Measurements from ENCODE around the gene LSP1. TPM values are rescaled to one million over a fixed set of nuclear protein-coding genes. Genes with fewer than 3 reads are reported as not detected.

LSP1 gene
- total RNA-seq, 1 experiment from 2014 or later: 0.90 TPM

- in situ Hi-C loops (cut with HindIII; ENCODE audit: low pct_unique_long_range_greater_than_20kb, low sequenced_read_pairs): no loop called here
- Histone ChIP-seq H3K4me1 (ENCODE audit: control insufficient read depth, insufficient read depth, low read length) (no peaks in the 10 kb centered on the region; the same call in 1 of the 2 replicates), H3K36me3 (ENCODE audit: control insufficient read depth, insufficient read depth, low read length) (no peaks in the 10 kb centered on the region), H3K4me3 (ENCODE audit: low read depth in 2 of 2, low read length in 2 of 2) (no peak overlapping the region), H3K27ac (ENCODE audit: low read length) (no peak overlapping the region), H3K27me3 (ENCODE audit: control insufficient read depth, insufficient read depth, low read length) (no peaks in the 10 kb centered on the region), H3K9me3 (ENCODE audit: control insufficient read depth, insufficient read depth, low read depth, low read length) (no peaks in the 10 kb centered on the region)
- ChIA-PET CTCF (interaction anchor here (1.0 kb wide), 1 partner anchor 58 kb away, joined by 3 read pairs; no protein-coding TSS in a partner anchor), POLR2A (no interaction called here)
- TF ChIP-seq, protein P1, sequence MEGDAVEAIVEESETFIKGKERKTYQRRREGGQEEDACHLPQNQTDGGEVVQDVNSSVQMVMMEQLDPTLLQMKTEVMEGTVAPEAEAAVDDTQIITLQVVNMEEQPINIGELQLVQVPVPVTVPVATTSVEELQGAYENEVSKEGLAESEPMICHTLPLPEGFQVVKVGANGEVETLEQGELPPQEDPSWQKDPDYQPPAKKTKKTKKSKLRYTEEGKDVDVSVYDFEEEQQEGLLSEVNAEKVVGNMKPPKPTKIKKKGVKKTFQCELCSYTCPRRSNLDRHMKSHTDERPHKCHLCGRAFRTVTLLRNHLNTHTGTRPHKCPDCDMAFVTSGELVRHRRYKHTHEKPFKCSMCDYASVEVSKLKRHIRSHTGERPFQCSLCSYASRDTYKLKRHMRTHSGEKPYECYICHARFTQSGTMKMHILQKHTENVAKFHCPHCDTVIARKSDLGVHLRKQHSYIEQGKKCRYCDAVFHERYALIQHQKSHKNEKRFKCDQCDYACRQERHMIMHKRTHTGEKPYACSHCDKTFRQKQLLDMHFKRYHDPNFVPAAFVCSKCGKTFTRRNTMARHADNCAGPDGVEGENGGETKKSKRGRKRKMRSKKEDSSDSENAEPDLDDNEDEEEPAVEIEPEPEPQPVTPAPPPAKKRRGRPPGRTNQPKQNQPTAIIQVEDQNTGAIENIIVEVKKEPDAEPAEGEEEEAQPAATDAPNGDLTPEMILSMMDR (IDR thresholded peaks at IDR 0.05): no peak
- no peak for TF ChIP-seq POLR2AphosphoS5 (IDR thresholded peaks at IDR 0.05; ENCODE audit: low read depth, low read length)
- TF ChIP-seq SIN3A (IDR thresholded peaks at IDR 0.05; ENCODE audit: borderline replicate concordance, insufficient read depth, low read depth, low read length): no peak
- no peak for TF ChIP-seq TCF7L2 (IDR thresholded peaks at IDR 0.05; ENCODE audit: low read depth, low read length)
- no peak for TF ChIP-seq REST (IDR thresholded peaks at IDR 0.05; ENCODE audit: insufficient read depth in 1 of 2, low read depth in 2 of 2, low read length in 1 of 2)
- intact Hi-C loops (cut with micrococcal nuclease; ENCODE audit: unreplicated experiment): loop anchor here (2.0 kb wide), 1 partner anchor 24 kb away; no protein-coding TSS in a partner anchor
- ATAC-seq (no peak), DNase-seq (ENCODE audit: low read depth, low spot score) (no peak)
- BruUV-seq (replicated peaks): no TSS peak
Observed at GRCh38 chr11:1934335-1935155, 81.7 kb downstream of the LSP1 start.

DNA sequence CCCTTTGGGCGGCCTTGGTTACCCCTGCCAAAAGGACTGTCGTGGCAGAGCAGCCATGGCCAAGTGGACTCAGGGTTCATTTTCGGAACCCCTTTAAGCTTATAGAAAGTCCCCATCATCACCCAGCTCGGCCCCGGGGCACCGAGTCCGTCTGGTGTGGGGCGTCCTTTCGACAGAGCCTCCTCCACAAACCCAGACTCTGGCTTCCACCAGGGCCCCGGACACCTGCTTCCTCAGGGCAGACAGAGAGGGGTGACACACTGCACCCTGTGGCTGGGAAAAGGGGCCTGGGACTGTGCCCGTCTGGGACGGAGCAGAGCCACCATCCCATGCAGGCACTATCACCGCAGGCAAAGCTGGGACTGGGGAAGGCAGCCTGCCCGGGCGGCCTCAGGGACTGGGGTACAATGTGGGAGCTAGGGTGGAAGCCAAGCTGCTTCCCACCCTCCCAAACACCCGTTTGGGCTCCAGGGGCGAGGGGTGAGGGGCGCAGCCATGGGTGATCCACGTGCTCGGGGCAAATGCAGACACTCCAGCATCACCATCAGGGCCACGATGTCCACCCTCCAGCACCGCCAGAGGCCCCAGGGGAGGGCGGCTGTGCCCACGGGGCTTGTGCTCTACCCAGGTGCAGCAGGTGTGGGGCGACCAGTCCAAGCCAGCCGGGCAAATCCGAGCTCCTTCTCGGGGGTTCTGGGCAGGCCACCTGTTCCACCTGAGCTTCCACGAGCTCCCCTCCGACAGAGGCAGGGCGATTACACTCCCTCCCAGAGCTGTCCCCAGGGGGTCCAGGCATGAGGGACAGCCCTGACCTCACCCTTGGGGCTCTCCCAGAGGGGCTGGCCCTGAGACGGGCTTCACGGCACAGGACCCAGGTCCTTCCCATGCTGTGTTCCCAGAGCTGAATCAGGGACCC, 82.5 kb downstream of the LSP1 start:
- no TSS peak for BruUV-seq (replicated peaks)
- intact Hi-C loops (cut with micrococcal nuclease; ENCODE audit: unreplicated experiment): loop anchor here (2.0 kb wide), 1 partner anchor 25 kb away; no protein-coding TSS in a partner anchor
- no peaks in the 10 kb centered on the region for H3K27me3 ChIP-seq (ENCODE audit: control insufficient read depth, insufficient read depth, low read length)
- no peak overlapping the region for H3K27ac ChIP-seq (ENCODE audit: low read length)
- DNase-seq (ENCODE audit: low read depth, low spot score) (no peak), ATAC-seq (no peak)
- no peaks in the 10 kb centered on the region; the same call in 1 of the 2 replicates for H3K4me1 ChIP-seq (ENCODE audit: control insufficient read depth, insufficient read depth, low read length)
- TF ChIP-seq POLR2AphosphoS5 (IDR thresholded peaks at IDR 0.05; ENCODE audit: low read depth, low read length) (no peak), REST (IDR thresholded peaks at IDR 0.05; ENCODE audit: insufficient read depth in 1 of 2, low read depth in 2 of 2, low read length in 1 of 2) (no peak), TCF7L2 (IDR thresholded peaks at IDR 0.05; ENCODE audit: low read depth, low read length) (no peak)
- no peaks in the 10 kb centered on the region for H3K36me3 ChIP-seq (ENCODE audit: control insufficient read depth, insufficient read depth, low read length)
- H3K4me3 ChIP-seq (ENCODE audit: low read depth in 2 of 2, low read length in 2 of 2): no peak overlapping the region
- in situ Hi-C loops (cut with HindIII; ENCODE audit: low pct_unique_long_range_greater_than_20kb, low sequenced_read_pairs): no loop called here
- POLR2A ChIA-PET: interaction anchor here (0.6 kb wide), 1 partner anchor 201 kb away, joined by 19 read pairs; no protein-coding TSS in a partner anchor
- CTCF ChIA-PET: interaction anchor here (1.0 kb wide), 1 partner anchor 59 kb away, joined by 3 read pairs; no protein-coding TSS in a partner anchor
- H3K9me3 ChIP-seq (ENCODE audit: control insufficient read depth, insufficient read depth, low read depth, low read length): no peaks in the 10 kb centered on the region

All from Panc1 (cell line).